ENCODE results near the gene HLF. TPM values are rescaled to one million over a fixed set of nuclear protein-coding genes. Genes with fewer than 3 reads are reported as not detected.

The HLF gene
- total RNA-seq, 1 donor from 2014 or later: 0.25 TPM

DNA sequence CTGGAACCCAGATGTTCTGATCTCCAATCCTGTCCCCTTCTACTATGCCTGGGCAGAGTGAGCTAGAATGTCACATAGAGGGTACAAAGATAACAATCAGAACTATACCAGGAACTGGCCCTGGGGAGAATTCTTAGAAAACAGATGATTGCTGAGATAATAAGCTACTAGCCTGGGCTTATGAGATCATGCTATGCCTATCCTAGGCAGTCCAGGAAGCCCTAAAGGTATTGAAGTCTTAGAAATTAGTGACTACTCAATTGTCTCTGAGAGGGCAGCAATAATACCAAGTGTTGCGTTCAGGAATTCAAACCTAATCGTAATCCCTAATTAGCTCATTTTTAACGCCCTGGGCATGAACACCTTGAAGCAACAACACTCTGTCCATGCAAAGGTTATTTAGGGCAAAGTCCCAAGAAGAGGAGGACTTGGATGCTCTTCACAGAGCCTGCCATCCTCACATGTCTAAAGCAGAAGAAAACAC, 79.8 kb downstream of the HLF start:
- no peaks in the 10 kb centered on the region for H3K36me3 ChIP-seq (ENCODE audit: control insufficient read depth, insufficient read depth, low read length)
- H3K27me3 ChIP-seq (ENCODE audit: control insufficient read depth, insufficient read depth, low read length): no peaks in the 10 kb centered on the region
- no peak for DNase-seq (ENCODE audit: low read depth)
- TF ChIP-seq, protein P1, sequence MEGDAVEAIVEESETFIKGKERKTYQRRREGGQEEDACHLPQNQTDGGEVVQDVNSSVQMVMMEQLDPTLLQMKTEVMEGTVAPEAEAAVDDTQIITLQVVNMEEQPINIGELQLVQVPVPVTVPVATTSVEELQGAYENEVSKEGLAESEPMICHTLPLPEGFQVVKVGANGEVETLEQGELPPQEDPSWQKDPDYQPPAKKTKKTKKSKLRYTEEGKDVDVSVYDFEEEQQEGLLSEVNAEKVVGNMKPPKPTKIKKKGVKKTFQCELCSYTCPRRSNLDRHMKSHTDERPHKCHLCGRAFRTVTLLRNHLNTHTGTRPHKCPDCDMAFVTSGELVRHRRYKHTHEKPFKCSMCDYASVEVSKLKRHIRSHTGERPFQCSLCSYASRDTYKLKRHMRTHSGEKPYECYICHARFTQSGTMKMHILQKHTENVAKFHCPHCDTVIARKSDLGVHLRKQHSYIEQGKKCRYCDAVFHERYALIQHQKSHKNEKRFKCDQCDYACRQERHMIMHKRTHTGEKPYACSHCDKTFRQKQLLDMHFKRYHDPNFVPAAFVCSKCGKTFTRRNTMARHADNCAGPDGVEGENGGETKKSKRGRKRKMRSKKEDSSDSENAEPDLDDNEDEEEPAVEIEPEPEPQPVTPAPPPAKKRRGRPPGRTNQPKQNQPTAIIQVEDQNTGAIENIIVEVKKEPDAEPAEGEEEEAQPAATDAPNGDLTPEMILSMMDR (IDR thresholded peaks at IDR 0.05; ENCODE audit: insufficient read depth, low read length, poor library complexity, severe bottlenecking): no peak
- H3K4me3 ChIP-seq (ENCODE audit: low read depth, low read length): no peak overlapping the region

DNA sequence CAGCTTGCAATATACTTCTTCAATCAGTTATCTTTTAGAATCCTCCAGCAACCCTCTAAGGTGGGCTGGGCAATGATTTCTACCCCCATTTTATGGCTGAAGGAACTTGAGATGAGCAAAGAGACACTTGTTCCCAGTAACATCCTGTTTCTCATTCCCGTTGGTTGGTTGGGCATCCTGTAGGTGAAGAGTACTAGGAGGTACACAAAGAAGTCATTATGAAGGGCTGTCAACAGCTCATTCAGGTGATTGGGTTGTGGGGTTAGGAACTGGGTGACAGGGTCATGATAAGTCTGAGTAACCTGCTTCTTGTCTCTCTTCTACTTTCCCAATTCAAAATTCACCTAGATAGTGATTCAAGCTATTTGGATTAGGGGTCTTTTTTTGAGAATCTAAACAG, 80.4 kb downstream of the HLF start:
- DNase-seq (ENCODE audit: low read depth): no peak
- no peaks in the 10 kb centered on the region for H3K27me3 ChIP-seq (ENCODE audit: control insufficient read depth, insufficient read depth, low read length)
- H3K4me3 ChIP-seq (ENCODE audit: low read depth, low read length): no peak overlapping the region
- no peaks in the 10 kb centered on the region for H3K36me3 ChIP-seq (ENCODE audit: control insufficient read depth, insufficient read depth, low read length)
- TF ChIP-seq, protein P1 (IDR thresholded peaks at IDR 0.05; ENCODE audit: insufficient read depth, low read length, poor library complexity, severe bottlenecking): no peak

DNA sequence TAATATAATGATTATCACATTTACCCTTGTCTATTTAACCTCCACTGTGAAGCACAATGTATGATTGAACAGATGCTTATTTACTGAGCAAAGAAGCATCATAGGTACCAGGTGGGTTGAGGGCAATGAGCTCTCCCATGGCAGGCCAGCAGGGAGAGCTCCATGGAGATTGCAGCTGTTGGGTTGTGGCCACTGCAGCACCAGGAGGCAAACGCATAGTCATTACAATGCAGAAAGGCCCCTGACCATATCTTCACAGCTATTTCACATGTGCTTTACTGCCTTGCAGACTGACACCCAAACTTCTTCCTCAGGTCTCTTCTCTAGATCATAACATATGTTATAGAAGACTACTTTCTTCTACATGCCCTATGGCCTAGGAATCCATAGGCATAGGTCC, 81.9 kb downstream of the HLF start:
- no peak for DNase-seq (ENCODE audit: low read depth)
- no peaks in the 10 kb centered on the region for H3K27me3 ChIP-seq (ENCODE audit: control insufficient read depth, insufficient read depth, low read length)

DNA sequence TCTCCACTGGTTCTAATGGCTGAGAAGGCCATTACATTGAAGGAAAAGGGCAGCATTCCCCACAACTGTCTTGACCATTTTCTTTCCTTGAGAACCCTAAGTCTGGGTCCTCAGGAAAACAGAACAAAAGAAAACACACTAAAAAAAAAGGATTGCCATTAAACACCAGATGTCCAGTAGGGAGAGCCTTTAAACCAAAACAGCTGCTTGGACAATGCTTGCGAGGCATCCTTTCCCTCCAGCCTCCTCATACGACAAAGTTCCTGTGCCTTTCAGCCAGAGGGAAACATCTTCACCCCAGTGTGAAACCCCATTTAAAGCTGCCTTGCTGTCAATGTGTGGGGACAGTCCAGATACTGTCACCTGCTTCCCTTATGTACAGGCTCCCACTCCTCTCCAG, 82.6 kb downstream of the HLF start:
- no peaks in the 10 kb centered on the region for H3K27me3 ChIP-seq (ENCODE audit: control insufficient read depth, insufficient read depth, low read length)
- no peaks in the 10 kb centered on the region for H3K36me3 ChIP-seq (ENCODE audit: control insufficient read depth, insufficient read depth, low read length)
- no peak for DNase-seq (ENCODE audit: low read depth)
- no peak overlapping the region for H3K4me3 ChIP-seq (ENCODE audit: low read depth, low read length)
- TF ChIP-seq, protein P1 (IDR thresholded peaks at IDR 0.05; ENCODE audit: insufficient read depth, low read length, poor library complexity, severe bottlenecking): no peak

More for the DNA sequence above, 81.9 kb downstream of the HLF start:
- TF ChIP-seq, protein P1 (IDR thresholded peaks at IDR 0.05; ENCODE audit: insufficient read depth, low read length, poor library complexity, severe bottlenecking): no peak
- H3K36me3 ChIP-seq (ENCODE audit: control insufficient read depth, insufficient read depth, low read length): no peaks in the 10 kb centered on the region
- H3K4me3 ChIP-seq (ENCODE audit: low read depth, low read length): no peak overlapping the region

DNA sequence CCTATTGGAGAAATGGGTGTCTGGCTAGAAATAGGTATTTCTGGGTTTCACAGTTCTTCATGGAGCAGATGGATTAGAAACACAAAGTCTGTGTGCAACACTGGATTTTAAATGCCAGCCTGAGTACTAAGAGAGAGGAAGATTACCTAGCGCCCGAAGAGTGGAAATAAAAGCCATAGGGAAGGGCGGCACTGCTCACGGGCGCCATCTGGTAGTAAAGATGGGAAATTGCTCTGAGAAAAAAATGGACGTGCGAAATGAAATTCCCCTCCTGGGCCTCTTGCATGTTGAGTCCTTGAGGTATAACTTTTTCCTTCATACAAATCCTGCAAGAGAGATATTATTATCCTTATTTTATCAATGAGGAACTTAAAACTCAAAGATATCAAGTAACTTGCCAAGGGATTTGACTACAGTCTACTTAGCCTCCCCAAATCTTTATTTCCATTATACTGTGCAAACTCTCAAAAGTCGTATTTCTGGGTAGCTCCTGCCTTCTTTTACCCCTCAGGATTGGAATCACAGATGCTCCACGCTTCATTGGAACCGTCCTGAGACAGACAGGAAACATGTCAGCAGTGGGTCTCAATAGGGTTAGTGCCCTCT, 84.1 kb downstream of the HLF start:
- H3K36me3 ChIP-seq (ENCODE audit: control insufficient read depth, insufficient read depth, low read length): no peaks in the 10 kb centered on the region
- TF ChIP-seq, protein P1 (IDR thresholded peaks at IDR 0.05; ENCODE audit: insufficient read depth, low read length, poor library complexity, severe bottlenecking): peak; percentile 87
- no peak for DNase-seq (ENCODE audit: low read depth)

DNA sequence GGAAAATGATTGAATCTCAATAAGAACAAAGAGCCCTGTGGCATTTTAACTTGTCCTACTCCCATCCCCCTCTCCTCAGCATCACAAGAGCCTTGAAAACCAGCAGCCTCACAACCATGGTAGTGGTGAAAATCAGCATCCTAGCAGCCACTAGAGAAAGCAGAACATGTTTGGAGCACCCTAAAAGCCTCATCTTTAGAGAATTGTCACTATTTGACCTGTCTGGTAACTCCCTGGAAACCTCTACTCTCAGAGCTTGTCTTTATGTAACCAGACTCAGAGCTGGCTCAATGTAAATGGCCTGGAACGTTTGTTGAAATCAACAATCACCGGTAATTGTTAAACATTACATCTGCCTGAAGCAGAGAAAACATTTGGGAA, 86.1 kb downstream of the HLF start:
- Histone ChIP-seq H3K27me3 (ENCODE audit: control insufficient read depth, insufficient read depth, low read length) (no peaks in the 10 kb centered on the region), H3K36me3 (ENCODE audit: control insufficient read depth, insufficient read depth, low read length) (no peaks in the 10 kb centered on the region), H3K4me3 (ENCODE audit: low read depth, low read length) (no peak overlapping the region)
- TF ChIP-seq, protein P1 (IDR thresholded peaks at IDR 0.05; ENCODE audit: insufficient read depth, low read length, poor library complexity, severe bottlenecking): no peak
- no peak for DNase-seq (ENCODE audit: low read depth)

More for the DNA sequence above, 84.1 kb downstream of the HLF start:
- Histone ChIP-seq H3K27me3 (ENCODE audit: control insufficient read depth, insufficient read depth, low read length) (no peaks in the 10 kb centered on the region), H3K4me3 (ENCODE audit: low read depth, low read length) (no peak overlapping the region)
